Uterus (tissue), 4 donors: ENCODE measurements around the gene LRRC26. TPM values are rescaled to one million over a fixed set of nuclear protein-coding genes. Genes with fewer than 3 reads are reported as not detected.
A peak's percentile ranks its signal among the peaks of the same experiment; 100 is the strongest.

Experiments
- DNase-seq, 2 donors: peaks; one replicate each; pipeline ENCODE4 v3.0.0-alpha.2; 2019 to 2020
- H3K27ac ChIP-seq, 2 donors: fragments of 200-600 bp; sonication (generic); 1 replicate in 1 of 2; 2 replicates in 1 of 2; pipeline ENCODE4 v1.5.1; 2016 to 2018
- H3K27me3 ChIP-seq, 2 donors: fragments of 200-600 bp; sonication (generic); one replicate each; pipeline ENCODE4 v1.5.1; 2018 to 2019; ENCODE audit warnings: control low read depth in 1 of 2
- H3K36me3 ChIP-seq, 2 donors: fragments of 200-600 bp; sonication (generic); one replicate each; pipeline ENCODE4 v1.5.1; 2019; ENCODE audit warnings: control low read depth in 1 of 2
- H3K4me1 ChIP-seq, 2 donors: fragments of 200-600 bp; sonication (generic); one replicate each; pipeline ENCODE4 v1.5.1; 2018 to 2019; ENCODE audit warnings: control low read depth in 1 of 2
- H3K4me3 ChIP-seq, 2 donors: fragments of 200-600 bp; sonication (generic); 1 replicate in 1 of 2; 2 replicates in 1 of 2; pipeline ENCODE4 v1.5.1; 2018 to 2019; ENCODE audit warnings: mild to moderate bottlenecking in 1 of 2
- H3K9me3 ChIP-seq, 2 donors: fragments of 200-600 bp; sonication (generic); one replicate each; pipeline ENCODE4 v1.5.1; 2019; ENCODE audit warnings: control low read depth in 1 of 2
- POLR2A ChIP-seq, 2 donors: fragments of 450-650 bp; IDR thresholded peaks; one replicate each; pipeline ENCODE4 v1.6.1; 2016; ENCODE audit warnings: antibody characterized with exemption in 2 of 2, mild to moderate bottlenecking in 1 of 2, moderate library complexity in 1 of 2
- intact Hi-C: fragments of 100-400 bp; cut with DNase I; formaldehyde crosslinking; loops from one replicate; pipeline ENCODE4 v1.15.1; 2023; ENCODE audit warnings: low total_unique reads
- total RNA-seq, 4 donors: library from RNA; depleted of rRNA in 3 of 4; stranded (reverse); fragments of >200 nt in 3 of 4; gene quantifications; one replicate each; pipeline versions ENCODE4 v1.1.0 to v1.2.4, GENCODE V29; 2014 to 2023
- TF ChIP-seq, protein P1 (sequence below), 4 experiments: fragments of 200-600 bp in 2 of 4; fragments of 450-650 bp in 2 of 4; sonication (generic) in 2 of 4; IDR thresholded peaks; one replicate each; pipeline ENCODE4 v1.5.1; 2016 to 2019; ENCODE audit warnings: antibody characterized with exemption in 4 of 4, mild to moderate bottlenecking in 2 of 4, moderate library complexity in 1 of 4
- donor health status: DM: yes; HTN: yes; CAD: no.

The LRRC26 gene
- total RNA-seq, 4 donors from 2014 or later = 0.29 TPM; not detected in 3

DNA sequence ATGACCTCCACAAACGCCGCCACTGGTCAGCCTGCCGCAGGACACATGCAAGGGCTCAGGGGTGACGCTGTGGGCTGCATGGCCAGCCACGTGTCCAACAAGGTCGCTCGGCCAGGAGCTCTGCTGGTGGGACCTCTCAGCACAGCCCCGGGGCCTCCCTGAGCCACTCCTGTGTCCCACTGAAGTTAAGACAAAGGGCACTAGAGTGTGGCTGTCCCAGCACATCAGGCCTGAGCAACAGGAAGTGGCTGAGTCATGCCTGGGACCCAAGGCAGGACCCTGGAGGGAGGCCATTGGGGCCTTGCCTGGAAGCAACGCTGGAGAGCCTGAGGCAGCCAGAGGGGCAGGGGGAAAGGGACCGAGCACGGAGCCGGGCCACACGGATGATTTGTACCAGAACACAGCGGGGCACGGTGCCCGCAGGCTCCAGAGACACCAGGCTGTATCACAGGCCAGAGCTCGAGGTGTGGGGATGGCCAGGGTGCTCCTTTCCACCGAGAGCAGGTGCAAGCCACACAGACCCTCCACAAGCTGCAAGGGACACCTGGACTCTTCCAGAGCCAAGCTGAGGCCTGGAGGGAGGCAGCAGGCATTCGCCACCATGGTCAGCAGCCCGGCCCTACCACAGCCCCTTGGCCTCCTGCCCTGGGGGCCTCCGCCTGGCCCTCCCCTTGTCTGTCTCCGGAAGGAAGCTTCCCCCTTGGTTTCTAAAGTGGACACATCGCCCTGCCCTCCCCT lies 8.5 kb upstream of the LRRC26 start:
- H3K4me1 ChIP-seq = no peaks in the 10 kb centered on the region
- no peak overlapping the region for H3K4me3 ChIP-seq
- intact Hi-C loops = no loop called here
- no peaks in the 10 kb centered on the region for H3K9me3 ChIP-seq
- TF ChIP-seq, protein P1, sequence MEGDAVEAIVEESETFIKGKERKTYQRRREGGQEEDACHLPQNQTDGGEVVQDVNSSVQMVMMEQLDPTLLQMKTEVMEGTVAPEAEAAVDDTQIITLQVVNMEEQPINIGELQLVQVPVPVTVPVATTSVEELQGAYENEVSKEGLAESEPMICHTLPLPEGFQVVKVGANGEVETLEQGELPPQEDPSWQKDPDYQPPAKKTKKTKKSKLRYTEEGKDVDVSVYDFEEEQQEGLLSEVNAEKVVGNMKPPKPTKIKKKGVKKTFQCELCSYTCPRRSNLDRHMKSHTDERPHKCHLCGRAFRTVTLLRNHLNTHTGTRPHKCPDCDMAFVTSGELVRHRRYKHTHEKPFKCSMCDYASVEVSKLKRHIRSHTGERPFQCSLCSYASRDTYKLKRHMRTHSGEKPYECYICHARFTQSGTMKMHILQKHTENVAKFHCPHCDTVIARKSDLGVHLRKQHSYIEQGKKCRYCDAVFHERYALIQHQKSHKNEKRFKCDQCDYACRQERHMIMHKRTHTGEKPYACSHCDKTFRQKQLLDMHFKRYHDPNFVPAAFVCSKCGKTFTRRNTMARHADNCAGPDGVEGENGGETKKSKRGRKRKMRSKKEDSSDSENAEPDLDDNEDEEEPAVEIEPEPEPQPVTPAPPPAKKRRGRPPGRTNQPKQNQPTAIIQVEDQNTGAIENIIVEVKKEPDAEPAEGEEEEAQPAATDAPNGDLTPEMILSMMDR (IDR thresholded peaks at IDR 0.05) = no peak
- no peak for TF ChIP-seq POLR2A (IDR thresholded peaks at IDR 0.05)
- H3K36me3 ChIP-seq = no peaks in the 10 kb centered on the region
- H3K27ac ChIP-seq = no peak overlapping the region
- no peak for DNase-seq
- no peaks in the 10 kb centered on the region for H3K27me3 ChIP-seq

DNA sequence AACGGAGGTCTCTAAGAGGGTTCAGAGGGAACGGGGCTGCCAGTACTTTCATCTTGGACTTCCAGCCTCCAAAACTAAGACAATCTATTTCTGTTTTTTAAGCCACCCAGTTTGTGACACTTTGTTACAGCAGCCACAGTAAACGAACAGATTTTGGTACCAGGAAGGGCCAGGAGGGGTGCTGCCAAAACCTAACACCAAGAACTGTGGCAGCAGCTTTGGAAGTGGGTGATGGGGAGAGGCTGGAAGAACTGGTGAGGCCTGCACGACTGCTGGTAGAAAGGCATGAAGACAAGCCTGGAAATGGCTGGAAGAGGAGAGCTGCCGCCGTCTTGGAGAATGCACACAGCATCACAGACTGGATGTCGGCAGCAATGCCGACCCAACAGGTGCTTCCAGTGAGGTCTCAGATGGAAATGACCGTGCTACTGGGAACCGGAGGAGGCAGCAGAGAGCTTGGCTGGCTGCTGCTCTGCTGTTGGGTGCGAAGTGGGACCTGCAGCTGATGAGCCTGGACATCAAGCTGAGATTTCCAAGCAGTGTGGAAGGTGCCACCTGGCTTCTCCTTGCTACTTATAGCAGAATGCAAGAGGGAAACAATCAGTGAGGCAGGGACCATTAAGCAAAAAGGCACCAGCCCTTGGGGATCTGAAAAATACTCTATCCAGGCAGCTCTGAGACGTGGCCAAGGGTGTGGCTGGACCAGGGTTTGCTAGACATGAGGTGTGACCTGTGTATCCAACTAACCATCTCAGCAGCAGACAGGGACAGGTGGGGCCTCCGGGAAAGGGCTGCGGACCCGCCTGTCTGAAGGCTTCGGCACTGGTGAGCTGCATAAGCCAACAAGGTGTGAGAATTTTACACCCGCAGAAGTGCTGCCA lies 6.7 kb upstream of the LRRC26 start:
- Histone ChIP-seq H3K4me1 (no peaks in the 10 kb centered on the region), H3K4me3 (no peak overlapping the region), H3K27me3 (no peaks in the 10 kb centered on the region), H3K9me3 (no peaks in the 10 kb centered on the region), H3K27ac (no peak overlapping the region), H3K36me3 (no peaks in the 10 kb centered on the region)
- TF ChIP-seq, protein P1 (IDR thresholded peaks at IDR 0.05) = peak in 3 of 4 experiments; percentile 12 to 41 (median 33)
- no peak for TF ChIP-seq POLR2A (IDR thresholded peaks at IDR 0.05)
- DNase-seq = no peak
- intact Hi-C loops = no loop called here

DNA sequence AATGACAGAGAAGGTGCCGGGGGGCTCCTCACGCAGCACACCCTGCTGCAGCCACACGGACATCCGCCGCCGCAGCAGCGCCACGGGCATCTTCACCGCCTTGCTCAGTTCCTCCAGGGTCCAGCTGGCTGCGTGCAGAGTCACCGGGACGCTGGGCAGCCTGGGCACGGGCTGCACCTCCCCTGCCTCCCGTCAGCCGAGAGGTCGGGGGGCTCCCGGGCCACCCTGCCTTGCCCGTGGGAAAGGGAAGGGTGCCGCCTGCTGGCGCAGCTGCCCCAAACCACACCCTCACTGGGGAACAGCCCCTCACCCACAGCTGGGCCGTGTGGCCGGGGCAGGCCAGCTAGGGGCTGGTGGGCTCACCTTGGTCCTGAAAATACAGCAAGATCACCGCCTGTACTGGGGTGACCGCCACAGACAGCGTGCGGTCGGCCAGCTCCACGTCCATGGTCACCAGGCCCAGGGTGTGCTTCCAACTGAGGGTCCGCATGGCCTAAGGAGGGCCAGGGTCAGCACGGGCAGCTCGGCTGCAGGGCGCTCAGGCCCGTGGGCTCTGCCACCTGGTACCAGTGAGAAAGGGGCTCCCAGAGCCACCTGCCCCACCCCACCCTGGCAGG lies 5.6 kb upstream of the LRRC26 start:
- TF ChIP-seq, protein P1 (IDR thresholded peaks at IDR 0.05) = no peak
- TF ChIP-seq POLR2A (IDR thresholded peaks at IDR 0.05) = no peak
- Histone ChIP-seq H3K4me1 (no peaks in the 10 kb centered on the region), H3K27ac (no peak overlapping the region), H3K27me3 (no peaks in the 10 kb centered on the region), H3K9me3 (no peaks in the 10 kb centered on the region), H3K36me3 (no peaks in the 10 kb centered on the region), H3K4me3 (no peak overlapping the region)
- no peak for DNase-seq
- intact Hi-C loops = no loop called here

DNA sequence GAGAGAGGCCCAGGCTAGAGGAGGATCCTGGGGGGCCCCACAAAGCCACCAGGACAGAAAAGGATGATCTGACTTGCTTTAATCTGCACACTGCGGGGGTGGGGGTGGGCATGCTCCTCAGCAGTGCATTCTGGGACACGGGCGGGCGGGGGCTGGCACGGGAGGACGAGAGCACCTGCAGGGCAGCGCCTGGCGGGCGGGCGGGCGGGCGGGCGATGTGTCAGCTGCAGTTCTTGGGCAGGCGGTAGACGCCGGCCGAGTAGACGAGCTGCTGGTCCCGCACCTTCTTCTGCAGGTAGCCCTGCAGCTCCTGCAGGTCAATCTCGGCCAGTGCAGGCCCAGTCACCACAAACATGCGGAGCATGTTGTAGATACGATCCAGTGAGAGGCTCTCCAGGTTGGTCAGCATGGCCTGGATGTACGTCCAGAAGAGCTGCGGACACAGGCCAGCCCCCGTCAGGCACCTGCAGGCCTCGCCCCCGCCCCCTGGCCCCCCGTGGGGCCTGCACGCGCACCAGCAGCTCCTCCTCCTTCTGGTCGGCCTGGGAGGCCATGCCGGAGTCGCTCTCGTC lies 5.0 kb upstream of the LRRC26 start:
- H3K27ac ChIP-seq = no peak overlapping the region
- peaks cover 0 to 5% of the 10 kb centered on the region in 2 donors for H3K27me3 ChIP-seq
- DNase-seq = no peak
- no peak overlapping the region for H3K4me3 ChIP-seq
- no peaks in the 10 kb centered on the region for H3K9me3 ChIP-seq
- TF ChIP-seq, protein P1 (IDR thresholded peaks at IDR 0.05) = no peak
- TF ChIP-seq POLR2A (IDR thresholded peaks at IDR 0.05) = no peak
- no peaks in the 10 kb centered on the region for H3K36me3 ChIP-seq
- intact Hi-C loops = no loop called here
- H3K4me1 ChIP-seq = no peaks in the 10 kb centered on the region
